ENCODE measurements around the gene GINS2.

GINS2 gene

GRCh38 chr16:85689285-85689949, 663 bp upstream of the GINS2 start:
- DNase-seq (ENCODE audit: low spot score) = no peak

- no peak for DNase-seq (ENCODE audit: low spot score)
Measured at GRCh38 chr16:85687651-85688471, 893 bp downstream of the GINS2 start.

DNA sequence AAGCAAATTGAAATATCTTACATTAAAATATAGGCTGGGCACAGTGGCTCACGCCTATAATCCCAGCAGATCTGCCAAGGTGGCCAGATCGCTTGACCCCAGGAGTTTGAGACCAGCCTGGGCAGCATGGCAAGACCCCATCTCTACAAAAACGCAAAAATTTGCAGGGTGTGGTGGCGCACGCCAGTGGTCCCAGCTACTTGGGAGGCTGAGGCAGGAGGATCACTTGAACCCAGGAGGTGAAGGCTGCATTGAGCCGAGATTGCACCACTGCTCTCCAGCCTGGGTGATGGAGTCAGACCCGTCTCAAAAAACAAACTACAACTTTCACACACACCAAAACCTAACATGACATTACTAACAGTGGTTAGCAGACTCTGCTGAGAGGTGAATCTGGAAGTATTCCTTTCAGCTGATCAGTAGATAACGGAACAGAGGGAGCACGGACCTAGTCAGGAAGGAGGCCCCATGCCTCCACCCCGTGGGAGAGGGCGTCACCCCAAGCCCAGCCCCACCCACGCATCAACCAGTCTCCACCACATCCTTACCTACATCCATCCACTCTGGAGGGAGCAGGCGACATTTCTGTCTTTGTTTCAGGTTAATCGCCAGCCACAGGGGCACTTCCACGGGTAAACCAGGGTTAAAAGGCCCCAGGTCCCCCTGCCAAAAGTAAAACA, 1.7 kb downstream of the GINS2 start:
- DNase-seq (ENCODE audit: low spot score) = peak; percentile 45

- DNase-seq (ENCODE audit: low spot score) = no peak
Measured at GRCh38 chr16:85685251-85685650, 3.5 kb downstream of the GINS2 start.

- no peak for DNase-seq (ENCODE audit: low spot score)
Measured at GRCh38 chr16:85683363-85683762, 5.4 kb downstream of the GINS2 start.

GRCh38 chr16:85682516-85682915, 6.2 kb downstream of the GINS2 start:
- no peak for DNase-seq (ENCODE audit: low spot score)

- no peak for DNase-seq (ENCODE audit: low spot score)
Measured at GRCh38 chr16:85681255-85681654, 7.5 kb downstream of the GINS2 start.

GRCh38 chr16:85680352-85680944, 8.3 kb downstream of the GINS2 start:
- no peak for DNase-seq (ENCODE audit: low spot score)

- no peak for DNase-seq (ENCODE audit: low spot score)
Measured at GRCh38 chr16:85679870-85680269, 8.9 kb downstream of the GINS2 start.

DNA sequence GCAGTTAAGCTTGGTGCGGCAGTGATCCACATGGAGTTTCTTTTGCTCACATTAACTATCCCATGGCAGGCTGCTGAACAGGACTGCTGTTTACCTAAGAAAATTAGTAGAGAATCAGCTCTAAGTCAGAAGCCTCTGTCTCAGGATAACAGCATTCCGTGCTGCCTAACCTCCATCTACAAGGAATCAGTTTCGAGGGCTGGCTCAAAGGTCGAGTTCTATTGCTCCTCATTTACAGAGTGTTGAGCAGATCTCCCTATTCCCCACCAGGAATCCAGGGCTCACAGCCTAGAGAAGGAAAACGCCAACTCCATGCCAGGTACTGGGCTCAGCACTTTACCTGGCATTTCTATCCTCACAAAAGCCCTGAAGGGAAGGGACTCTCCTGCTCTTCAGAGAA, 9.9 kb downstream of the GINS2 start:
- no peak for DNase-seq (ENCODE audit: low spot score)

- DNase-seq (ENCODE audit: low spot score) = no peak
Measured at GRCh38 chr16:85678016-85678415, 10.7 kb downstream of the GINS2 start.

- DNase-seq (ENCODE audit: low spot score) = no peak
Measured at GRCh38 chr16:85677383-85677967, 11.3 kb downstream of the GINS2 start.

GRCh38 chr16:85676466-85676865, 12.3 kb downstream of the GINS2 start:
- DNase-seq (ENCODE audit: low spot score) = no peak

DNA sequence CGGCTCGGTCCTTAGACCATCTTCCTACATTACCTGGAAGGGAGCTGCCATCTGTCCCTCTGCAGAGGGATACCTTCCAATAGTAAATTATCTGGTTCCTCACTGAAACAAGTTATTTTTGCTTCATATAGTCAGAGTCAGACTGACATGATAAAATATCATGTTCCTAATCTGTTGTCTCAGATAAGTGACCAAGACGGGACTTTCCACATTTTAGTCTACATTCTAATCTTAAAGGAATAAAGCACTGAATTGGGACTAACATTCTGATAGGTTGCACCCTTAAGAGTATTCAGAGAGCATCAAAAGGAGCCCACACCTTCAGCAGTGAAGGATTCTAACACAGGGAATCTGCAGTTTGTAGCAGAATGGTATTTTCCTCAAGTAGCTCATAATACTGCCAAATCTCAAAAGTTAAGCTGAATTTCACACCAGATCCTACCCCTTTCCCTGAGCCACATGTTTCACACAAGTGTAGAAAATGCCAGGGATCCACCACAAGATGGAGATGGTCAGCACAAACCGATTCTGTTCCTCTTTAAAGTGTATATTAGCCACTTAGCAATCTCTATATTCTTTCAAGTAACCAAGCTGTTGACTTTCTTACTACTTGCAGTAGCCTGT, 13.4 kb downstream of the GINS2 start:
- DNase-seq (ENCODE audit: low spot score) = no peak

DNA sequence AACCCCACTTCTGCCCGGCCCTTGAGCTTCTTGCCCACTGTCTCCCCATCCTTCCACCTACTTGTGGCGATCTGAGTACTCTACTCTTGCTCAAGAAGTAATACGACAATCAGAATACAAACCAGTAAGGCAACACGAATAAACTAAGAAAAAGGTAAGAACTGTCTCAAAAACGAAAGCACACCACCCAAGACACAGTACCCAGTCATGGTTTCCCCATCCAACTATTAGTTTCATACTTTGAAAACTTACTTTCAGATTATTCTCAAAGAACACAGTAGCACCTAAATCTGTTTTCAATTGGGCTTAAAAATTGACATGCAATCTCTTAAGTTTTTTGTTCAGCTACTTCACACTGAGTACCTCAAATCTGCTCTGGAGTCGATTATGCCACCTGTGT, 13.9 kb downstream of the GINS2 start:
- no peak for DNase-seq (ENCODE audit: low spot score)

DNA sequence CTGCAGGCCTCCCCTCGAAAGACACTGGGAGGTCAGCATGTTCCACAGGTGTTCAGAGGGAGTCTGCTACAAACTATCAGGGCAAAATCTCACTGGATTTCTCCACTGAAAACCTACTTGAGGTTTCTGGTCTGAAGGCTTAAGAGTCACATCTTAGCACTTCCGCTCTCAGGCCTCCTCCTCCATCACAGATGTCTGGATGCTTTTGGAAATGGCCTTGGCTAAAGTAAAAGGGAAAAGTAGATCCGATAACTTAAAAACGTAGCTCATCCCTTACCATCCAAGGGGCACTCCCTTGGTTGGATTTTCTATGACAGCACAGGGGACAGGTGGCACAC, 14.4 kb downstream of the GINS2 start:
- DNase-seq (ENCODE audit: low spot score) = no peak

- DNase-seq (ENCODE audit: low spot score) = no peak
Measured at GRCh38 chr16:85673529-85674417, 15.0 kb downstream of the GINS2 start.

DNA sequence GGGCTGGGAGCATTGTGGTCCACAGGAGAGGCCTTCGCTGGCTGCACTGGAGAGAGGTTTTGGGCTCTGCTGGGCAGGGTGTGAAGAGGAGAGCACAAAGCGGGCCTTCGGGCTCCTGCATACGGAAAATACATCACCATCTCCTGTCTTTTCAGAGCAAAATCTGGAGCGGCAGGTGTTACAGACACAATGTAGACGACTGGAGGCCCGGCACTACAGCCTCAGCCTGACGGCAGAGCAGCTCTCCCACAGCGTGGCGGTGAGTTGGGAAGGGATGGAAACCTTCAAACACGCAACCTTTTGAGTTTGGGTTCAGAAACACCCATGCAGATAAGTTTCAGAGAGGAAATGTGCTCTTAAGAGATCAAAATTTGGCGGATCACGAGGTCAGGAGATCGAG, 17.9 kb downstream of the GINS2 start:
- no peak for DNase-seq (ENCODE audit: low spot score)

GRCh38 chr16:85668676-85669424, 19.9 kb downstream of the GINS2 start:
- DNase-seq (ENCODE audit: low spot score) = no peak

- no peak for DNase-seq (ENCODE audit: low spot score)
Measured at GRCh38 chr16:85667841-85668413, 20.8 kb downstream of the GINS2 start.
